Measurements from ENCODE around the gene LCMT1.

DNA sequence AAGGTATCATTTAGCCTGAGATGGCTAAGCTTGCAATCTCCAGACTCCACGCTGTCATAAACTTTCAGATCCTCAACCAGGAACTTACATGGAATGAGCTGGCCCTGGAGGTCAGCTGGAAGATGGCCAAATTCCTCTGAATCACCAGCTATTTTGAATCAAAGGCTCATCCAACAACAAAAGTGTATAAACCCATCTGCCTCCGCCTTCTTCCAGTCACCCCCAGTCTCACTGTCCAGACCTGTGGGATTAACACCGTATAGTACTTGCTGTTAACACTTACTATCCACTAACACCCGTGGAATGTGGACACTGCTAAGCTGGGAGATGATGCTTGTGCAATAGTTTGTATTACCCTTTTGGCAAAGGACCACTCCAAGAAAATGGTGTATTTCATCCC is 1.9 kb upstream of the LCMT1 start:
- TF ChIP-seq POLR2A (IDR thresholded peaks at IDR 0.05; ENCODE audit: low read length) (no peak), GATA1 (IDR thresholded peaks at IDR 0.05; ENCODE audit: low read depth, low read length) (no peak)
